Stimulated activated CD8-positive, alpha-beta memory T cell treated with anti-CD3 and anti-CD28 coated beads, Interleukin-15, amount 100 ng/mL, for 48 hours (primary cell): ENCODE data around the gene KEAP1.
"Not testable (repeated sequence)": the region's sequence is repeated elsewhere in the genome, so short reads cannot be mapped to it uniquely, and the experiment has no call there.

Source experiments
- DNase-seq, 2 donors: peaks; one replicate each; pipeline ENCODE4 v3.0.0-alpha.2; 2020; ENCODE audit warnings: low read depth in 2 of 2

The KEAP1 gene

DNA sequence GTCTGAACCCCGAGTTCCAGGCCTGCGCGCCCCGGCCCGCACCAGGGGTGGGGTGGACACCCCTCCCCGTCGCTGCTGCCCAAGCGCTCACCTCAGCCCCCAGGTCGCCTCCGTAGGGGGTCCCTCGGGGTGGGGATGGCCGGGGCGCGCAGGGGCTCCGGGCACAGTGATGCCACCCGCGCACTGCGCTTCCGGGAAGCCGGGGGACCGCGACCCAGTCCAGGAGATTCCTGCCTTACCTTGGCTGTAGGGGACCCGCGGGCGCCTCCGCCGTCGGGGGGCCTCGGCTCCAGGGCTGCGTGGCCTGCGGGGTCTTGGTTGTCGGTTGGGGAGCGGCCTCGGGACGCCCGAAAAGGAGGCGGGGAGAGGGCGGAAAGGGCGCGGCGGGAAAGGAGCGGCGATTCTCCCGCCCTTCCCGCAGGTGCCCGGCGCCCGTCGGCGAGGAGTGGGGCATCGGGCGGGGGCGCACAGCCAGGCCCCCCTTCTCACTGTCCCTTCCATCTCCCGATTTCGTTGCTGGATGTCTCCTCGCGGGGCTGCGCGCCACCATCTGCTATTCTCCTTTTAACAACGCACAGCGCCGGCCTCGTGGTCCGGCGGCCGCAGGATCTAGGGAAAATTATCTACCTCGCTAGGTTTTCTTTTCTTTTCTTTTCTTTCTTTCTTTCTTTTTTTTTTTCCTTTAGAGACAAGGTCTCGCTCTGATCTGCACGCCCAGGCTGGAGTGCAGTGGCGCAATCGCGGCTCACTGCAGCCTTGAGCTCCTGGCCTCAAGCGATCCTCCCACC, at the start of gene KEAP1:
TSS of gene KEAP1 (minus strand) at position 355 of the 788 bp plus-strand sequence. CDS start 3,323 bp downstream, outside the sequence.
- DNase-seq = no peak

DNA sequence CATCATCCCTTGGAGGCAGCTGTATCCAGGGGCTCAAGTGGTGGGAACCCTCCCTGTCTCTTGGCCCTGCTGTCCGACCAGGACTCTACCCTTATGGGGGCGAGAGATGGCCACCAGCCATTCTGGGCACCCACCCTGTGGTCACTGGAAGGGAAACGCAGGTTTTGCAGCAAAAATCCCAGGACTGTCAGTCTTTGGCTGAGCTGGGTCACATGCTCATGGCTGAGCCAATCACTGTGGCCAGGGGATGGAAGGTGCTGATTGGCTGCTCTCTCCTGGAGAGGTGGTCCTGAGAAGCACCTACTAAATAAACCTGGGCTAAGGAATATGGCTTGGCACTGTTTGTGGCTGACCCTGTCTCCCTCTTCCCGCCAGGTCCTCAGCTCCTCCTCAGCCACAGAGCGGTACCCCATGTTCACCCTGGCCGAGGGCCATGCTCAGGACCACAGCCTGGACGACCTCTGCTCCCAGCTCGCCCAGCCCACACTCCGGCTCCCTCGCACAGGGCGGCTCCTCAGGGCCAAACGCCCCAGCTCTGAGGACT, 49.4 kb upstream of the KEAP1 start:
- DNase-seq = no peak

DNA sequence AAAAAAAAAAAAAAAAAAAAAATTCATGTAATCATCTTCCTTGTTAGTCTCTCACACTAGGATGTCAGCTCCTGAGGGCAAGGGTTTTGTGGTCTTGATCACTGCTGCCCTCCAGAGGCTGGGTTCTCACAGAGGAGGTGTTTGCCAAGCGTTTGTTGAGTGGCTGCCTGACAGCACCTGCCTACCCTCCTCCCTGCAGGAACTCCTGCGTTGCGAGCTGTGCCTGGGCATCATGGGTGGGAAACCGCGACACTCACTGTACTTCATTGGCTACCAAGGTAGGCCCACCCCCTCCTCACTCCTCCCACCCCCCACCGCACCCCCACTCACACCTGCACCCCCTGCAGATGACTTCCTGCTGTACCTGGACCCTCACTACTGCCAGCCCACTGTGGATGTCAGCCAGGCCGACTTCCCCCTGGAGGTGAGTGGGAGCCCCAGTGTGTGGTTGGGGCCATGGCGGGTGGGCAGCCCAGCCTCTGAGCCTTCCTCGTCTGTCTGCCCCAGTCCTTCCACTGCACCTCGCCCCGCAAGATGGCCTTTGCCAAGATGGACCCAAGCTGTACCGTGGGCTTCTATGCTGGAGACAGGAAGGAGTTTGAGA, 48.6 kb upstream of the KEAP1 start:
- no peak for DNase-seq

DNA sequence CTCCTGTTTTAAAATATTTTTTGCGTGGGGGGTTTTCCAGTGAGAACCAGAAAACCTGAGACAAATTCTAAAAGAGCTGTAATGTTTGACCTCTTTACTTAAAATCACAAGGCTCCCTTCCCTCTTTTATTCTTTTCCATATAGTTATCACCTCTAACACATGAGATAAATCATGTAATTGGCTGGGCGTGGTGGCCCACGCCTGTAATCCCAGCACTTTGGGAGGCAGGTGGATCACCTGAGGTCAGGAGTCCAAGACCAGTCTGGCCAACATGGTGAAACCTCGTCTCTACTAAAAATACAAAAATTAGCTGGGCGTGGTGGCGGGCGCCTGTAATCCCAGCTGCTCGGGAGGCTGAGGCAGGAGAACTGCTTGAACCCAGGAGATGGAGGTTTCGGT, 47.9 kb upstream of the KEAP1 start:
- DNase-seq = not testable (repeated sequence)

DNA sequence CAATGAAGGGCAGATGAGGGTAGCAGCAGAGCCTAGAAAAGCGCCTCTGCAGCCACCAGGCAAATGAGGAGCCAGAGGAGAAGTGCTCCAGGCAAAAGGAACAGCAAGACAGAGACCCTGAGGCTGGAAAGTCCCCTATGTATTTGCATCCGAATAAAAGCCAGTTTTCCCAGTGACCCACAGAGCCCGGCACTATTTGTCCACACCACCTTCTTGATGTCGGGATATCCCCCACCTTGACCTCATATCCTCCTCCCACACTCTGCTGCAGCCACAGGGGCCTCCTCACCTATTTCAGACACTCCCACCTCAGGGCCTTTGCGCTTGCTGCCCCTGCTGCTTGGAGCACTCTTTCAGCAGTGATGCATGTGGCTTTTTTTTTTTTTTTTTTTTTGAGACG, 47.2 kb upstream of the KEAP1 start:
- no peak for DNase-seq

DNA sequence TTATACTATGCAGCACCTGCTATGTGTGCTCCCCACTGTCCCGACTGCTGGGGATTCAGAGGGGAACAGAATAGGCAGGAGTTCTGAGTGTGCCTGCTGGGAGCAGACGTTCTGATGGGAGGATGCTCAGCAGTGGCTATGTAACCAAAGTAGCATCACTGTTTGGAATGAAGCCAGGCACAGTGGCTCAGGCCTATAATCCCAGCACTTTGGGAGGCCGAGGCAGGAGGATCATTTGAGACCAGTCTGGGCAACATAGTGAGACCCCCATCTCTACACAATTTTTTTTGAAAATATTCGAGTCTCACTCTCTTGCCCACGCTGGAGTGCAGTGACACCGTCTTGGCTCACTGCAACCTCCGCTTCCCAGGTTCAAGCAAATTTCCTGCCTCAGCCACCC, 46.6 kb upstream of the KEAP1 start:
- DNase-seq = no peak

DNA sequence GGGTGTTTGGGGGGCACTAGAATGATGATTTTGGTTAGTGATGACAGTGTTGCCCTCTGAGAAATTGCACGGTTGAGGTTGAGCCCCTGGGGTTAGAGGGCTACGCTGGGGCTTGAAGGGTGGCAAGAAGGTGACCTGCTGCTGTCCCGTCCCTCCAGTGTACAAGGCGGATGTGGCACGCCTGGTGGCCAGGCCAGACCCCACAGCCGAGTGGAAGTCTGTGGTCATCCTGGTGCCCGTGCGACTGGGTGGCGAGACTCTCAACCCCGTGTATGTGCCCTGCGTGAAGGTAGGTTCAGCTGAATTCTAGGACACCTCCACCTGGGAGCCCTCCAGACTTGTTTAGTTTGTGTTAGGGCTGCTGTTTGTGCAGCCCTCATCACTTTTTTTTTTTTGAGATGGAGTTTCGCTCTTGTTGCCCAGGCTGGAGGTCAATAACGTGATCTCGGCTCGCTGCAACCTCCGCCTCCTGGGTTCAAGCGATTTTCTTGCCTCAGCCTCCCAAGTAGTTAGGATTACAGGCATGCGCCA, 45.7 kb upstream of the KEAP1 start:
- no peak for DNase-seq

DNA sequence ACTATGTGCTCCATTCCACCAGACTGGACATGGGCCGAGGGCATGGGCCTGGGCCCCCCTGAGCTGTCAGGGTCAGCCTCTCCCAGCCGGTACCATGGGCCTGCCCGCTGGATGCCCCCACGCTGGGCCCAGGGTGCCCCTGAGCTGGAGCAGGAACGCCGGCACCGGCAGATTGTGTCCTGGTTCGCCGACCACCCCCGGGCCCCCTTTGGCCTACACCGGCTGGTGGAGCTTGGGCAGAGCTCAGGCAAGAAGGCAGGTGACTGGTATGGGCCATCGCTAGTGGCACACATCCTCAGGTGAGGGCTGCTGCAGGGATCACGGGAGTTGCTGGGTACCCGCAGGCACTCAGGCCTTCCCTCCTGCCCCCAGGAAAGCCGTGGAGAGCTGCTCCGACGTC, 43.7 kb upstream of the KEAP1 start:
- no peak for DNase-seq

DNA sequence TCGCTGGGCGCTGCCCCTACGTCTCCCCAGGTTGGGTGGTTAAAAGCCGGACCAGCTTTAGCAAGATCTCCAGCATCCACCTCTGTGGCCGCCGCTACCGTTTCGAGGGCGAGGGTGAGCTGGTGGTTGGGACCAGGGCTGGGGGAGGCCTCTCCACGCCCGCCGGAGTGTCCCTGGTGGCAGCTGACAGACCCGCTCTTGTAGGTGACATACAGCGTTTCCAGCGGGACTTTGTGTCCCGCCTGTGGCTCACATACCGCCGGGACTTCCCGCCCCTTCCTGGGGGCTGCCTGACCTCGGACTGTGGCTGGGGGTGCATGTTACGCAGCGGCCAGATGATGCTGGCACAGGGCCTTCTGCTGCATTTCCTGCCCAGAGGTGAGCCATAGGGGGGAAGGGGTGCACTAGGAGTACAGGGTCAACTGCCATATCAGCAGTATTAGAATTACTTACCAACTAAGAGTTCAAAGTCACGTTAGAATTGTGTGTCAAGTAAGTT, 41.6 kb upstream of the KEAP1 start:
- no peak for DNase-seq

DNA sequence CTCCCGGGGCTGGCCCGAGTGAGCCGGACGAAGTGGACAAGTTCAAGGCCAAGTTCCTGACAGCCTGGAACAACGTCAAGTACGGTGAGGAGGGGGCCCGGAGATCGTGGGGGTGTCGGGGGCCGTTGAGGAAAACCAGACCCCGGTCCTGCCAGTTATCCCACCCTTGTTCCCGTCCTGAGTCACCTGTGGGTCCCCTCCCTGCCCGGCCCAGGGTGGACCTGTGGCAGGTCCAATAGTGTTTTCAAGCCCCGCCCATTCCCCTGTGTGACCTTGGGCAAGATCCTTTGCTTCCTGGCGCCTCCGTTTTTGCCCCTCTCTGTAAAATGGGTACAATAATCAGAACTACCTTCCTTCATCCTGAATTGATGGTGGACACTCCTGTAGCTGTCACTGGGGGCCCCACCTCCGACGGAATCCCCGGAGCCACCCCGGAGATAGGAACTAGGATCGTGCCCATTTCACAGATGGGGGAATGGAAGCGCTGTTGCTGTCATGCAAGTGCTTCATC, 41.1 kb upstream of the KEAP1 start:
- DNase-seq = no peak

DNA sequence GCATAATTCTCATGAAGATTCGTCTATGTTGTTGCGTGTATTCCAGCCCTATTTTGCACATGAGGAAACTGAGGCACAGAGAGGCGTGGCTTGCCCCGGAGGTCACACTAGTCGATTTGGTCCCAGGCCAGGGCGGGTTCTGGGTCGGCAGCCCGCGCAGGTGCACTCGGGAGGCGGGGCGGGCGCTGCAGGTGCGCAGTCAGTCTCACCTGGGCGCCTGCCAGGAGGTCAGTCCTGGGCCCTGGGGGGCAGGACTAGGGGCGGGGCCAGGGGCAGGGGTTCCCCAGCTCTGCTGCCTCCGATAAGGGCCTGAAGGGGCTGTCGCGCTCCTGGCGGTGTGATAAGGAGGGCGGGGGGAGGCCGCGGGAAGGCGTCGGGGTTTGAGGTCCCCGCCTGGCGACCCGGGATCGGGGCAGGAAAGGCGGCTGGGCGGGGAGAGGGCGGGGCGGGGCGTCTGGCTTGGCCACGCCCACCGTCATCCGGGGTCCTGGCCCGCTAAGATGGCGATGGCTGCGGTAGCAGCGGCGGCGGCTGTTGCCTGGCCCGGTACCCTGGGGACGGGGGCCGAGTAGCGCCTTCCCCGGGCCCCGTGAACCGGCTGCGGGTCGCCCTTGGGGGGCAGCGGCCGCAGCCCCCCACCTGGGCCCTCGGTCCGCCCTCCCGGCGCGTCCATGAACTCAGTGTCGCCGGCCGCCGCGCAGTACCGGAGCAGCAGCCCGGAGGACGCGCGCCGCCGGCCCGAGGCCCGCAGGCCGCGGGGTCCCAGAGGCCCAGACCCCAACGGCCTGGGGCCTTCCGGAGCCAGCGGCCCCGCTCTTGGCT, 40.5 kb upstream of the KEAP1 start, which contains the start of gene ATG4D:
TSS of gene ATG4D (plus strand) at position 485 of the 822 bp plus-strand sequence. CDS start at position 672, 187 bp downstream.
- peak; percentile 59 to 70 for DNase-seq

DNA sequence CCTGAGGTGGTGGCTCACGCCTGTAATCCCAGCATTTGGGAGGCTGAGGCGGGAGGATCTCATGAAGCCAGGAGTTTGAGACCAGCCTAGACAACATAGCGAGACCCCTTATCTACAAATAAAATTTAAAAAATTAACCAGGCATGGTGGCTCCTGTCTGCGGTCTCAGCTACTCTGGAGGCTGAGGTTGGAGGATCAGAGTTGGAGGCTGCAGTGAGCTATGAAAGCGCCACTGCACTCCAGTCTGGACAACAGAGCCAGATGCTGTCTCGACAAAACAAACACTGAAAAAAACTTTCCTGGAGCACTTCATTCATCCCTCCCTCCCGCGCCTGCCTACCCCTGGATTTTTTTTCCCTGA, 39.9 kb upstream of the KEAP1 start:
- no peak for DNase-seq

DNA sequence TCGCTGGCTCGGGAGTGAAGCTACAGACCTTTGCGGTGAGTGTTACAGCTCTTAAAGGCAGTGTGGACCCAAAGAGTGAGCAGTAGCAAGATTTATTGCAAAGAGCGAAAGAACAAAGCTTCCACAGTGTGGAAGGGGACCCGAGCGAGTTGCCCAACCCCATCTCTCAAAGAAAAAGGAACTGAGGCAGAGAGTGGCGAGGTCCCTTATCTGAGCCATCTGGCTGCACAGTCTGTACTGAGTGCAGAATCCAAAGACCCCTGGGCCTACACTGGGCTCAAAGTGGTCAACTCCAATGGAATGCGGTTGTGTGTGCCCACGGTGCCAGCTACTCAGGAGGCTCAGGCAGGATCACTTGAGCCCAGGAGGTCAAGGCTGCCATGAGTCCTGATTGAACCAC, 35.9 kb upstream of the KEAP1 start:
- DNase-seq = not testable (repeated sequence)

DNA sequence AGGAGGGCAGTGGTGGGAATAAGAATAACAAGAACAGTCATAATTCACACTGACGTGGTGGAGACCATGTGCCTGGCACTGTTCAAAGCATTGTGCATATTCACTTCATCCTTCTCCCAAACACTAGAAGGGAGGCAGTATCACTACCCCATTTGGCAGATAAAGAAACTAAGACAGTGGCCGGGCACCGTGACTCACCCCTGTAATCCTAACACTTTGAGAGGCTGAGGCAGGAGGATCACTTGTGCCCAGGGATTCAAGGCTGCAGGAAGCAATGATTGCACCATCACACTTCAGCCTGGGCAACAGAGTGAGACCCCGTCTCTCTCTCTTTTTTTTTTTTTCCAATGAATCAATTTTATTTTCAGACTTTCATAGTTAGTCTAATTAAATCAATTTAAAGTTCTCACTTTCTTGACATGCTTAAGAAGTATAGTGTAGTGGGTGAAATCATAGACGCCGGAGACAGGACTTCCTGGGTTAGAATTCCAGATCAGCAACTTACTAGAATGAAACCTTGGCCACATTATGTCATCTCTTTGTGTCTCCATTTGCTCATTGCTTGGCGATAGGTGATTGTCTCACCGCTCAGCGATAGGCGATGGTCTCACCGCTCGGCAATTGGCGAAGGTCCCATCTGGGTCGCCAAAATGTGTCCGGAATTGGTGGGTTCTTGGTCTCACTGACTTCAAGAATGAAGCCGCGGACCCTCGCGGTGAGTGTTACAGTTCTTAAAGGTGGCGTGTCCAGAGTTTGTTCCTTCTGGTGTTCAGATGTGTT, 35.2 kb upstream of the KEAP1 start:
- no peak for DNase-seq

DNA sequence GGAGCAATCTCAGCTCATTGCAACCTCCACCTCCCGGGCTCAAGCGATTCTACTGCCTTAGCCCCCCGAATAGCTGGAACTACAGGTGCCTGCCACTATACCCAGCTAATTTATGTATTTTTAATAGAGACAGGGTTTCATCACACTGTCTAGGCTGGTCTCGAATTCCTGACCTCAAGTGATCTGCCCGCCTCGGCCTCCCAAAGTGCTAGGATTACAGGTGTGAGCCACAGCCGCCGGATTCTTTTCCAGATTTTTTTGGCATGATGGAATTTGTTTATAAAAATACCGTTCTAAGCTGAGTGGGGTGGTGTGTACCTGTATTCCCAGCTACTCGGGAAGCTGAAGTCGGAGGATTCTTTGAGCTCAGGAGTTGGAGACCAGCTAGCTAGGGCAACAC, 34.5 kb upstream of the KEAP1 start:
- DNase-seq = no peak

DNA sequence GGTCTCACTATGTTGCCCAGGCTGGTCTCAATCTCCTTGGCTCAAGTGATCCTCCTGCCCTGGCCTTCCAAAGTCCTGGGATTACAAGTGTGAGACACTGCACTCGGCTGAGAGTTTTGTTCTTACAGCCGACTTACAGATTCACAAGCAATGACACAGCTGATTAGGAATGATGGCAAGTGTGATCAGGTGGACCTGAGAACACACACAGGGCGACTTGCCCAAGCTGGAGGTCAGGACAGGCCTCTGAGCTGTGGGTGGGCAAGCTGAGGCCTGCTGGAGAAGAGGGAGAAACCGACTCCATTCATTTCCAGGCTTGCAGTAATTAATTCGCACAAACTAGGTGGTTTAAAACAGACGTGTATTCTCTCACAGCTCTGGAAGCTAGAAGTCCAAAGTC, 32.5 kb upstream of the KEAP1 start:
- no peak for DNase-seq

DNA sequence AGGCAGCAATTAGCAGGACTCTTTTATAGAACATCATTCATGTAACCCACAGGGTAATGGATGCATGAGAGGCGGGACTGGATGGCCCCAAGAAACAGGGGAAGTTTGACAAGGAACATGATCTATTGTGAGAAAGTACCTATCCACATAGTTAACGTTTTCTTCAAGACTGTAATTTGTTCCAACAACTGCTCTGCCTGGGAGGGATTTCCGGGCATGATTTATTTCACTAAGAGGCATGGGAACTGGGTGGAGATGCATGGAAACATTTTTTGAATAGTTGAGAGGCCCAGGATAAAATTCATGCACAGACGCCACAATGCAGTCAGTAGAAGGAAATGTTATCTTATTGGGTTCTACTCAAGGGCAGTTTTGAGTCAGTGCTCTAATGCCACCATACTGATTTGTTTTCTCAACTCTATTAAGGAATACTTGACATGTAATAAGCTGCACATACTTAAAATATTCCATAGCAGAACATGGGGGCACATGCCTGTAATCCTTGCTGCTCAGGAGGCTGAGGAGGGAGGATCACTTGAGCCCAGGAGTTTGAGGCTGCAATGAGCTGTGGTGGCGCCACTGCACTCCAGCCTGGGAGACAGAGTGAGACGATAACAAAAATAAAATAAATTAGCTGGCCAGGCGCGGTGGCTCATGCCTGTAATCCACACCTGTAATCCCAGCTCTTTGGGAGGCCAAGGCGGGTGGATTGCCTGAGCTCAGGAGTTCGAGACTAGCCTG, 30.7 kb upstream of the KEAP1 start:
- DNase-seq = no peak

DNA sequence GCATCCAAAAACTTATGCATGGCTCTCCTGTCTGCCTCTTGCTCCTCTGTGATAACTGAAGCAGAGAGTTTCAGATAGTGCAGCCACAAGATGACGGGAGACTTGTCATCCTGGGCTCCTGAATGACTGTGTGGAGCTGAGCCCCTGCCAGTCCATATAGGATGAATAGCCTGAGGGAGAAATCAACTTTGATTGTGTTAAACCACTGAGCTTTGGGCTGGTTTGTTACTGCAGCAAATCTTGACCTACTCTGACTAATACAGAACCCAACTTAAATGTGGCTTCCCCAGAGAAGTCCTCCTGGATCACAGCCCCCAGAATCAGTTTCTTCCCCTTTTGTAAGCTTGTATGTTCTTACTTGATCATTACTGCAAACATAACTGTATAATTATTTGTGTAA, 29.3 kb upstream of the KEAP1 start:
- no peak for DNase-seq

DNA sequence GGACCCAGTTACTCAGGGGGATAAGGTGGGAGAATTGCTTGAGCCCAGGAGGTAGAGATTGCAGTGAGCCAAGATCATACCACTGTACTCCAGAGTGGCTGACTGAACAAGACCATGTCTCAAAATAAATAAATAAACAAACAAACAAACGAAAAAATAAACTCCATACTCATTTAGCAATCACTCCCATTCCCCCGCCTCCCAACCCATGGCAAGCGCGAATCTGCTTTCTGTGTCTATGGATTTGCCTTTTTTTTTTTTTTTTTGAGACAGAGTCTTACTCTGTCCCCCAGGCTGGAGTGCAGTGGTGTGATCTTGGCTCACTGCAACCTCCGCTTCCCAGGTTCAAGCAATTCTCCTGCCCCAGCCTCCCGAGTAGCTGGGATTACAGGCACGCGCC, 23.7 kb upstream of the KEAP1 start:
- DNase-seq = not testable (repeated sequence)

DNA sequence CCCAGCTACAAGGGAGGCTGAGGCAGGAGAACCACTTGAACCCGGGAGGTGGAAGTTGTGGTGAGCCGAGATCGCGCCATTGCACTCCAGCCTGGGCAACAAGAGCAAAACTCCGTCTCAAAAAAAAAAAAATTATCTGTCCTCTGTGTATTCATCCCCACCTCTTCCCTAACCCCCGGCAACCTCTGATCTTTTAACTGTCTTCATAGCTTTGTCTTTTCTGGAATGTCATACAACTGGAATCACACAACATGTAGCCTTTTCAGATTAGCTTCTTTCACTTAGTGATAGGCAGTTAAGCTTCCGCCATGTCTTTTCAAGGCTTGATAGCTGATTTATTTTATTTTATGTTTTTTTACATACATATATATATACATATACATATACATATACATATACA, 22.5 kb upstream of the KEAP1 start:
- DNase-seq = no peak
